Measurements from ENCODE around the gene CCNQ.

DNA sequence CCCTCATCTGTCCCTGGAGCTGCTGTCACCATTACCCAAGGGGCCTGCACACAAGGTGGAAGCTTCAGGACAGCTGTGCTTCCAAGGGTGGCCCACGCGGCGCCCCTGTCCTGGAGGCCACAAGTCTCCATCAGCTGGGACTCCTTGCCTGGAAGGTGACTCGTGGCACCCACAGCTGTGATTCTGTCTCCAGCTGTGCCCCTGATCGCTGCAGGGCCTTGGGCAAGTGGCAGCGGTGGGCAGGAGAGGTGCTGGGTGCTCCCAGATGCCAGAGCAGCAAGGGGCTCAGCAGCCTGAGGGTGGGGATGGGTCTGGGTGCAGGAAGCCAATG is 39.1 kb upstream of the CCNQ start:
- no peak for TF ChIP-seq GATA3 (IDR thresholded peaks at IDR 0.05; ENCODE audit: low read depth, low read length)
- TF ChIP-seq GATA2 (IDR thresholded peaks at IDR 0.05; ENCODE audit: low read depth, low read length), result no peak
